T-helper 1 cell treated with Interleukin-12 subunit alpha and Interleukin-12 subunit beta and Interleukin-4 antibody, amounts not matched to agents 30 μg/mL and 1 μg/mL, for 36 hours (primary cell): ENCODE results near the gene KBTBD3.
"Not testable (repeated sequence)": the region's sequence is repeated elsewhere in the genome, so short reads cannot be mapped to it uniquely, and the experiment has no call there.

Source experiments
- H3K27ac Mint-ChIP-seq: one replicate; pipeline ENCODE4 v1.8.0; 2021; ENCODE audit warnings: mild to moderate bottlenecking, mixed read lengths
- H3K27me3 Mint-ChIP-seq: one replicate; pipeline ENCODE4 v1.8.0; 2021; ENCODE audit warnings: low read depth, mixed read lengths
- H3K36me3 Mint-ChIP-seq: one replicate; pipeline ENCODE4 v1.8.0; 2021; ENCODE audit warnings: low read depth, mixed read lengths
- H3K4me1 Mint-ChIP-seq: one replicate; pipeline ENCODE4 v1.8.0; 2021; ENCODE audit warnings: low read depth, mixed read lengths
- H3K4me3 Mint-ChIP-seq: one replicate; pipeline ENCODE4 v1.8.0; 2021; ENCODE audit warnings: mild to moderate bottlenecking, moderate library complexity, mixed read lengths
- H3K9me3 Mint-ChIP-seq: one replicate; pipeline ENCODE4 v1.8.0; 2021; ENCODE audit warnings: mixed read lengths

KBTBD3 gene

GRCh38 chr11:106032861-106033260 lies 44.3 kb downstream of the KBTBD3 start:
- Mint-ChIP-seq H3K9me3 (no peaks in the 10 kb centered on the region), H3K4me1 (peaks cover 4% of the 10 kb centered on the region), H3K4me3 (no peak overlapping the region), H3K36me3 (peaks cover 4% of the 10 kb centered on the region), H3K27ac (no peak overlapping the region), H3K27me3 (peaks cover 12% of the 10 kb centered on the region)

GRCh38 chr11:106031936-106032335 lies 45.2 kb downstream of the KBTBD3 start:
- H3K27ac Mint-ChIP-seq: no peak overlapping the region
- peaks cover 4% of the 10 kb centered on the region for H3K36me3 Mint-ChIP-seq
- H3K4me3 Mint-ChIP-seq: no peak overlapping the region
- H3K9me3 Mint-ChIP-seq: peaks cover 8% of the 10 kb centered on the region
- peaks cover 20% of the 10 kb centered on the region for H3K27me3 Mint-ChIP-seq
- peaks cover 4% of the 10 kb centered on the region for H3K4me1 Mint-ChIP-seq

- Mint-ChIP-seq H3K4me1 (peaks cover 4% of the 10 kb centered on the region), H3K27me3 (peaks cover 20% of the 10 kb centered on the region), H3K36me3 (peaks cover 4% of the 10 kb centered on the region), H3K4me3 (no peak overlapping the region), H3K9me3 (peaks cover 13% of the 10 kb centered on the region), H3K27ac (no peak overlapping the region)
Observed at GRCh38 chr11:106031202-106031810, 45.8 kb downstream of the KBTBD3 start.

GRCh38 chr11:106030609-106031008 lies 46.5 kb downstream of the KBTBD3 start:
- Mint-ChIP-seq H3K36me3 (peaks cover 4% of the 10 kb centered on the region), H3K27me3 (peaks cover 20% of the 10 kb centered on the region), H3K4me1 (peaks cover 4% of the 10 kb centered on the region), H3K9me3 (peaks cover 13% of the 10 kb centered on the region), H3K27ac (no peak overlapping the region), H3K4me3 (no peak overlapping the region)

GRCh38 chr11:106022795-106023275 lies 54.3 kb downstream of the KBTBD3 start:
- H3K36me3 Mint-ChIP-seq: peaks cover 27% of the 10 kb centered on the region
- peaks cover 15% of the 10 kb centered on the region for H3K9me3 Mint-ChIP-seq
- H3K27me3 Mint-ChIP-seq: peaks cover 8% of the 10 kb centered on the region
- peak overlapping the region; percentile 92 for H3K27ac Mint-ChIP-seq
- H3K4me3 Mint-ChIP-seq: peak overlapping the region; percentile 96
- peaks cover 37% of the 10 kb centered on the region for H3K4me1 Mint-ChIP-seq

GRCh38 chr11:106021967-106022794 lies 55.0 kb downstream of the KBTBD3 start, which contains the start of gene MSANTD4:
Gene MSANTD4 (minus strand): TSS chr11:106022240. CDS start chr11:106010917, 11,323 bp downstream.
- Mint-ChIP-seq H3K4me3 (peak within 1 kb of the TSS; percentile 96), H3K27me3 (peaks cover 3% of the 10 kb centered on the region), H3K36me3 (peaks cover 27% of the 10 kb centered on the region), H3K27ac (peak within 1 kb of the TSS; percentile 92), H3K4me1 (peaks cover 37% of the 10 kb centered on the region), H3K9me3 (peaks cover 10% of the 10 kb centered on the region)

GRCh38 chr11:106021181-106021966 lies 55.8 kb downstream of the KBTBD3 start:
- Mint-ChIP-seq H3K4me3 (peak overlapping the region; percentile 96), H3K4me1 (peaks cover 40% of the 10 kb centered on the region), H3K27me3 (no peaks in the 10 kb centered on the region), H3K9me3 (peaks cover 2% of the 10 kb centered on the region), H3K36me3 (peaks cover 27% of the 10 kb centered on the region), H3K27ac (peak overlapping the region; percentile 92)

GRCh38 chr11:106017093-106017492 lies 60.1 kb downstream of the KBTBD3 start:
- Mint-ChIP-seq H3K4me1 (peaks cover 39% of the 10 kb centered on the region), H3K27ac (no peak overlapping the region), H3K4me3 (no peak overlapping the region), H3K9me3 (peaks cover 2% of the 10 kb centered on the region), H3K27me3 (no peaks in the 10 kb centered on the region), H3K36me3 (peaks cover 26% of the 10 kb centered on the region)

GRCh38 chr11:106015066-106015465 lies 62.1 kb downstream of the KBTBD3 start:
- Mint-ChIP-seq H3K9me3 (no peaks in the 10 kb centered on the region), H3K36me3 (peaks cover 32% of the 10 kb centered on the region), H3K27me3 (no peaks in the 10 kb centered on the region), H3K4me3 (no peak overlapping the region), H3K4me1 (peaks cover 33% of the 10 kb centered on the region), H3K27ac (no peak overlapping the region)

GRCh38 chr11:106014620-106015019 lies 62.5 kb downstream of the KBTBD3 start:
- Mint-ChIP-seq H3K4me3 (no peak overlapping the region), H3K9me3 (no peaks in the 10 kb centered on the region), H3K27ac (no peak overlapping the region), H3K27me3 (no peaks in the 10 kb centered on the region), H3K36me3 (peaks cover 32% of the 10 kb centered on the region), H3K4me1 (peaks cover 30% of the 10 kb centered on the region)

GRCh38 chr11:106014035-106014434 lies 63.1 kb downstream of the KBTBD3 start:
- Mint-ChIP-seq H3K27me3 (no peaks in the 10 kb centered on the region), H3K4me1 (peaks cover 28% of the 10 kb centered on the region), H3K4me3 (no peak overlapping the region), H3K36me3 (peaks cover 33% of the 10 kb centered on the region), H3K27ac (no peak overlapping the region), H3K9me3 (no peaks in the 10 kb centered on the region)

GRCh38 chr11:106012744-106013143 lies 64.4 kb downstream of the KBTBD3 start:
- Mint-ChIP-seq H3K4me3 (no peak overlapping the region), H3K9me3 (peaks cover 4% of the 10 kb centered on the region), H3K36me3 (peaks cover 40% of the 10 kb centered on the region), H3K27ac (no peak overlapping the region), H3K4me1 (peaks cover 22% of the 10 kb centered on the region), H3K27me3 (no peaks in the 10 kb centered on the region)

GRCh38 chr11:106011481-106011880 lies 65.7 kb downstream of the KBTBD3 start:
- Mint-ChIP-seq H3K27ac (no peak overlapping the region), H3K36me3 (peaks cover 52% of the 10 kb centered on the region), H3K27me3 (no peaks in the 10 kb centered on the region), H3K4me1 (peaks cover 19% of the 10 kb centered on the region), H3K4me3 (no peak overlapping the region), H3K9me3 (peaks cover 4% of the 10 kb centered on the region)

GRCh38 chr11:106003094-106003493 lies 74.1 kb downstream of the KBTBD3 start:
- not testable (repeated sequence) for H3K27me3 Mint-ChIP-seq, H3K4me3 Mint-ChIP-seq, H3K27ac Mint-ChIP-seq, H3K4me1 Mint-ChIP-seq, H3K9me3 Mint-ChIP-seq
- H3K36me3 Mint-ChIP-seq: peaks cover 53% of the 10 kb centered on the region
